Measurements from ENCODE around the gene NBAS.

- TF ChIP-seq, protein P1, sequence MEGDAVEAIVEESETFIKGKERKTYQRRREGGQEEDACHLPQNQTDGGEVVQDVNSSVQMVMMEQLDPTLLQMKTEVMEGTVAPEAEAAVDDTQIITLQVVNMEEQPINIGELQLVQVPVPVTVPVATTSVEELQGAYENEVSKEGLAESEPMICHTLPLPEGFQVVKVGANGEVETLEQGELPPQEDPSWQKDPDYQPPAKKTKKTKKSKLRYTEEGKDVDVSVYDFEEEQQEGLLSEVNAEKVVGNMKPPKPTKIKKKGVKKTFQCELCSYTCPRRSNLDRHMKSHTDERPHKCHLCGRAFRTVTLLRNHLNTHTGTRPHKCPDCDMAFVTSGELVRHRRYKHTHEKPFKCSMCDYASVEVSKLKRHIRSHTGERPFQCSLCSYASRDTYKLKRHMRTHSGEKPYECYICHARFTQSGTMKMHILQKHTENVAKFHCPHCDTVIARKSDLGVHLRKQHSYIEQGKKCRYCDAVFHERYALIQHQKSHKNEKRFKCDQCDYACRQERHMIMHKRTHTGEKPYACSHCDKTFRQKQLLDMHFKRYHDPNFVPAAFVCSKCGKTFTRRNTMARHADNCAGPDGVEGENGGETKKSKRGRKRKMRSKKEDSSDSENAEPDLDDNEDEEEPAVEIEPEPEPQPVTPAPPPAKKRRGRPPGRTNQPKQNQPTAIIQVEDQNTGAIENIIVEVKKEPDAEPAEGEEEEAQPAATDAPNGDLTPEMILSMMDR (conservative IDR thresholded peaks at IDR 0.05; ENCODE audit: low read length) = no peak
- no peak for TF ChIP-seq EZH2phosphoT487 (IDR thresholded peaks at IDR 0.05; ENCODE audit: borderline replicate concordance, low read depth, low read length)
These were observed 197.4 kb downstream of the NBAS start for GRCh38 chr2:15363734-15364133.

Data from OCI-LY7 (cell line).